Stomach (tissue), 9 donors: ENCODE data around the gene COA1. TPM values are rescaled to one million over a fixed set of nuclear protein-coding genes. Genes with fewer than 3 reads are reported as not detected.
"Not testable (repeated sequence)": the region's sequence is repeated elsewhere in the genome, so short reads cannot be mapped to it uniquely, and the experiment has no call there.

Experiments used
- DNase-seq, 2 donors: peaks; one replicate each; pipeline versions ENCODE4 v3.0.0 to v3.0.0-alpha.2; 2013 to 2019
- H3K27ac ChIP-seq, 5 donors: fragments of 200-600 bp in 4 of 5; sonication (generic) in 4 of 5; one replicate each; pipeline ENCODE4 v1.5.1; 2013 to 2019; ENCODE audit warnings: mild to moderate bottlenecking in 1 of 5, moderate library complexity in 1 of 5
- H3K27me3 ChIP-seq, 3 donors: fragments of 200-600 bp; sonication (generic); one replicate each; pipeline ENCODE4 v1.5.1; 2017 to 2019; ENCODE audit warnings: mixed run types in 1 of 3
- H3K36me3 ChIP-seq, 4 donors: fragments of 200-600 bp; sonication (generic); 1 replicate in 3 of 4; 2 replicates in 1 of 4; pipeline ENCODE4 v1.5.1; 2016 to 2019
- H3K4me1 ChIP-seq, 4 donors: fragments of 200-600 bp; sonication (generic); one replicate each; pipeline ENCODE4 v1.5.1; 2016 to 2019
- H3K4me3 ChIP-seq, 4 donors: fragments of 200-600 bp; sonication (generic) in 3 of 4; one replicate each; pipeline ENCODE4 v1.5.1; 2016 to 2019; ENCODE audit warnings: mild to moderate bottlenecking in 1 of 4
- H3K9me3 ChIP-seq, 4 donors: fragments of 200-600 bp; sonication (generic); one replicate each; pipeline ENCODE4 v1.5.1; 2016 to 2019
- EP300 ChIP-seq: sonication (generic); formaldehyde crosslinking; IDR thresholded peaks from one replicate; pipeline ENCODE4 v1.6.1; 2017; ENCODE audit warnings: antibody characterized with exemption
- POLR2A ChIP-seq, 4 donors: fragments of 450-650 bp; IDR thresholded peaks; one replicate each; pipeline ENCODE4 v1.6.1; 2016; ENCODE audit warnings: antibody characterized with exemption in 4 of 4, control low read depth in 2 of 4, mild to moderate bottlenecking in 1 of 4, moderate library complexity in 1 of 4
- POLR2AphosphoS5 ChIP-seq, 3 donors: sonication (generic); formaldehyde crosslinking; IDR thresholded peaks; one replicate each; pipeline ENCODE4 v1.6.1; 2016; ENCODE audit warnings: antibody characterized with exemption in 3 of 3
- WGBS, 5 donors: extraction: QIAGEN DNeasy Blood & Tissue Kit in 3 of 5; methylation state at CpG; one replicate each; pipeline versions ENCODE4 v1.1.5 to v1.1.7; 2013 to 2018; 5-methylcytosine and 5-hydroxymethylcytosine counted together
- intact Hi-C: fragments of 100-400 bp; cut with DNase I; formaldehyde crosslinking; loops from one replicate; pipeline ENCODE4 v1.15.1; 2023; ENCODE audit warnings: low total_unique reads
- polyA plus RNA-seq, 3 donors: library from polyadenylated mRNA; stranded (reverse); fragments of 200-250 nt; gene quantifications; one replicate each; pipeline ENCODE4 v1.2.3, GENCODE V29; 2013
- total RNA-seq, 5 donors: library from RNA; depleted of rRNA; stranded (reverse); fragments of >200 nt; gene quantifications; one replicate each; pipeline versions ENCODE4 v1.1.0 to v1.2.3, GENCODE V29; 2014 to 2016
- TF ChIP-seq, protein P1 (sequence below), 7 experiments: fragments of 450-650 bp in 4 of 7; fragments of 200-600 bp in 3 of 7; sonication (generic) in 3 of 7; IDR thresholded peaks; one replicate each; pipeline ENCODE4 v1.5.1; 2016 to 2019; ENCODE audit warnings: antibody characterized with exemption in 7 of 7, control low read depth in 2 of 7, mild to moderate bottlenecking in 1 of 7
- donor health status: healthy with polysubstance abuse.
- donor health status: Bipolar disorder and iron deficiency.
- donor health status: healthy.

COA1 gene
- total and polyA plus RNA-seq, 8 donors: 13.9 to 184 (median 69.9) TPM

DNA sequence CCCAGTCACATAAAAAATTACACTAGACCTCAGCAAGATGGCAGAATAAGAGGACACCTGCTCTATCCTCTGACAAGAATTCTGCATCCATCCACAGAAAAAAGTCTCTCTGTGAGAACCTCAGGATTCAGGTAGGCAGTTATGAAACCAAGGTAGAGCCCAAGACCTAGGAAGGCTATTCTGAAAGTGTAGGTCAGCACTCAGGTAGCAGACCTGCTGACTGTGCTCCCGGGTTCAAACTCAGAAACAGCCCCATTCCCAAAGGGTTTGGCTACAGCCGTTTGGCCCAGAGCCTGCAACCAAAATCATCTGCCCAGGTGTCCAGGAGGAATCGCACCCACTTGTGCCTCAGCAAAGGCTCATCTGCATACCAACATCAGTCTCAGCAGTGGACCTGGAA lies 37.7 kb downstream of the COA1 start:
- 70 to 90% (median 88%) methylated on average over 3 of the region's 3 CpGs for WGBS, 5 donors
- Histone ChIP-seq H3K9me3 (no peaks in the 10 kb centered on the region), H3K27me3 (no peaks in the 10 kb centered on the region), H3K36me3 (no peaks in the 10 kb centered on the region), H3K4me1 (peaks cover 0 to 14% (median 0%) of the 10 kb centered on the region in 4 donors), H3K4me3 (no peak overlapping the region), H3K27ac (no peak overlapping the region)
- TF ChIP-seq POLR2AphosphoS5 (IDR thresholded peaks at IDR 0.05) (no peak), POLR2A (IDR thresholded peaks at IDR 0.05) (no peak), EP300 (no peak)
- TF ChIP-seq, protein P1, sequence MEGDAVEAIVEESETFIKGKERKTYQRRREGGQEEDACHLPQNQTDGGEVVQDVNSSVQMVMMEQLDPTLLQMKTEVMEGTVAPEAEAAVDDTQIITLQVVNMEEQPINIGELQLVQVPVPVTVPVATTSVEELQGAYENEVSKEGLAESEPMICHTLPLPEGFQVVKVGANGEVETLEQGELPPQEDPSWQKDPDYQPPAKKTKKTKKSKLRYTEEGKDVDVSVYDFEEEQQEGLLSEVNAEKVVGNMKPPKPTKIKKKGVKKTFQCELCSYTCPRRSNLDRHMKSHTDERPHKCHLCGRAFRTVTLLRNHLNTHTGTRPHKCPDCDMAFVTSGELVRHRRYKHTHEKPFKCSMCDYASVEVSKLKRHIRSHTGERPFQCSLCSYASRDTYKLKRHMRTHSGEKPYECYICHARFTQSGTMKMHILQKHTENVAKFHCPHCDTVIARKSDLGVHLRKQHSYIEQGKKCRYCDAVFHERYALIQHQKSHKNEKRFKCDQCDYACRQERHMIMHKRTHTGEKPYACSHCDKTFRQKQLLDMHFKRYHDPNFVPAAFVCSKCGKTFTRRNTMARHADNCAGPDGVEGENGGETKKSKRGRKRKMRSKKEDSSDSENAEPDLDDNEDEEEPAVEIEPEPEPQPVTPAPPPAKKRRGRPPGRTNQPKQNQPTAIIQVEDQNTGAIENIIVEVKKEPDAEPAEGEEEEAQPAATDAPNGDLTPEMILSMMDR (IDR thresholded peaks at IDR 0.05): no peak
- intact Hi-C loops: no loop called here
- no peak for DNase-seq

- Histone ChIP-seq H3K9me3 (no peaks in the 10 kb centered on the region), H3K4me3 (no peak overlapping the region), H3K27me3 (no peaks in the 10 kb centered on the region), H3K27ac (no peak overlapping the region), H3K36me3 (no peaks in the 10 kb centered on the region), H3K4me1 (no peaks in the 10 kb centered on the region)
- WGBS, 5 donors: 89 to 97% (median 95%) methylated on average over 1 of the region's 1 CpG
- TF ChIP-seq POLR2AphosphoS5 (IDR thresholded peaks at IDR 0.05) (no peak), POLR2A (IDR thresholded peaks at IDR 0.05) (no peak), EP300 (no peak)
- TF ChIP-seq, protein P1 (IDR thresholded peaks at IDR 0.05): no peak
- no peak for DNase-seq
- intact Hi-C loops: no loop called here
Measured at GRCh38 chr7:43689115-43689514, 40.2 kb downstream of the COA1 start.

- WGBS, 5 donors: 93 to 99% (median 96%) methylated on average over 4 of the region's 4 CpGs
- intact Hi-C loops, H3K36me3 ChIP-seq, H3K27ac ChIP-seq, H3K4me3 ChIP-seq, DNase-seq, H3K4me1 ChIP-seq, H3K9me3 ChIP-seq, H3K27me3 ChIP-seq: not testable (repeated sequence)
Measured at GRCh38 chr7:43687866-43688265, 41.5 kb downstream of the COA1 start.

DNA sequence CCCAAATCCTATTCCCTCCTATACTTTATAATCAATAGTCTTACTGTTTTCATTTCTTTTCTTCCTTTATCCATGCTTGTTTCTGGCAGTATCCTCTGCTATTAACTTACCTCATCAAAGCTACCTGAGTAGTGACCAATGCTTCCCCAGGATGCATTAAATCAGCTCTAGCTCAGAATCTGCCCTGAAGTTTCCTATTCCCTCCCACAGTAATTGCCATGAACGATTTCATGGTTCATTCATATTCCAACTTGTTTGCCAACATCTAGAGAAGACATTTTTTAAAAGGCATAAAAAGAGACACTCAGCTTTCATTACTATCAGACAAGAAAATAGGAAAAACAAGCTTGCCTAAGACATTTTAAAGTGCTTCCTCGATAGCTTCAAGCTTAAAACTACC lies 42.3 kb downstream of the COA1 start:
- H3K9me3 ChIP-seq: no peaks in the 10 kb centered on the region

GRCh38 chr7:43680736-43681135 lies 48.6 kb downstream of the COA1 start:
- Histone ChIP-seq H3K27me3 (no peaks in the 10 kb centered on the region), H3K4me3 (no peak overlapping the region), H3K36me3 (no peaks in the 10 kb centered on the region), H3K4me1 (peaks cover 0 to 41% (median 20%) of the 10 kb centered on the region in 4 donors), H3K9me3 (no peaks in the 10 kb centered on the region), H3K27ac (no peak overlapping the region)
- WGBS, 5 donors: 84 to 100% (median 97%) methylated on average over 3 of the region's 3 CpGs
- intact Hi-C loops: no loop called here
- TF ChIP-seq POLR2A (IDR thresholded peaks at IDR 0.05): no peak
- no peak for TF ChIP-seq EP300
- TF ChIP-seq, protein P1 (IDR thresholded peaks at IDR 0.05): no peak
- no peak for TF ChIP-seq POLR2AphosphoS5 (IDR thresholded peaks at IDR 0.05)
- no peak for DNase-seq

More for the DNA sequence above, 42.3 kb downstream of the COA1 start:
- intact Hi-C loops: no loop called here
- Histone ChIP-seq H3K27ac (no peak overlapping the region), H3K27me3 (no peaks in the 10 kb centered on the region), H3K36me3 (no peaks in the 10 kb centered on the region), H3K4me3 (no peak overlapping the region), H3K4me1 (peaks cover 0 to 11% (median 7%) of the 10 kb centered on the region in 4 donors)
- TF ChIP-seq, protein P1 (IDR thresholded peaks at IDR 0.05): no peak
- TF ChIP-seq POLR2A (IDR thresholded peaks at IDR 0.05) (no peak), POLR2AphosphoS5 (IDR thresholded peaks at IDR 0.05) (no peak), EP300 (no peak)
- DNase-seq: no peak
- 82 to 94% (median 92%) methylated on average over 2 of the region's 2 CpGs for WGBS, 5 donors
